HepG2 (cell line): ENCODE results near the gene MPV17L2. TPM values are rescaled to one million over a fixed set of nuclear protein-coding genes. Genes with fewer than 3 reads are reported as not detected.
A peak's percentile ranks its signal among the peaks of the same experiment; 100 is the strongest.

Experiments used
- HOXA7 ChIP-seq: sonication (generic); formaldehyde crosslinking; IDR thresholded peaks from 2 replicates; pipeline ENCODE4 v1.8.1; 2022; ENCODE audit warnings: mild to moderate bottlenecking, missing genetic modification reagents, moderate library complexity
- ISX ChIP-seq: sonication (generic); formaldehyde crosslinking; conservative IDR thresholded peaks from 2 replicates; pipeline ENCODE4 v1.5.0; 2020; ENCODE audit warnings: missing genetic modification reagents
- JUN ChIP-seq: sonication (generic); formaldehyde crosslinking; IDR thresholded peaks from 2 replicates; pipeline ENCODE4 v1.4.0; 2020; ENCODE audit warnings: mild to moderate bottlenecking, missing genetic modification reagents
- NFRKB ChIP-seq: fragments of 450-650 bp; IDR thresholded peaks from 2 replicates; pipeline ENCODE4 v1.6.1; 2017
- NR2F6 ChIP-seq, 2 experiments: IDR thresholded peaks; 2 replicates each; pipeline ENCODE4 v1.6.1; 2016; ENCODE audit warnings: antibody characterized with exemption in 1 of 2, mild to moderate bottlenecking in 1 of 2
- NRL ChIP-seq: sonication (generic); formaldehyde crosslinking; IDR thresholded peaks from 2 replicates; pipeline ENCODE4 v1.5.0; 2020; ENCODE audit warnings: missing genetic modification reagents, mild to moderate bottlenecking, moderate library complexity, borderline replicate concordance
- RELA ChIP-seq: sonication (generic); formaldehyde crosslinking; IDR thresholded peaks from 2 replicates; pipeline ENCODE4 v1.4.0; 2020; ENCODE audit warnings: missing genetic modification reagents
- SMYD3 ChIP-seq: sonication (generic); formaldehyde crosslinking; IDR thresholded peaks from 2 replicates; pipeline ENCODE4 v1.8.1; 2023; ENCODE audit warnings: mild to moderate bottlenecking, missing genetic modification reagents
- SP1 ChIP-seq, 2 experiments: fragments of 450-650 bp in 1 of 2; sonication (generic) in 1 of 2; formaldehyde crosslinking in 1 of 2; IDR thresholded peaks; 2 replicates each; pipeline versions ENCODE4 v1.4.0 to v1.6.1; 2016 to 2020; ENCODE audit warnings: missing genetic modification reagents in 1 of 2
- ZNF263 ChIP-seq: sonication (generic); formaldehyde crosslinking; IDR thresholded peaks from 2 replicates; pipeline ENCODE4 v1.4.0; 2020; ENCODE audit warnings: missing genetic modification reagents
- ZNF891 ChIP-seq: sonication (generic); formaldehyde crosslinking; IDR thresholded peaks from 2 replicates; pipeline ENCODE4 v1.5.0; 2020; ENCODE audit warnings: mild to moderate bottlenecking, missing genetic modification reagents
- polyA plus RNA-seq, 8 experiments: library from polyadenylated mRNA; depleted of rRNA in 3 of 8; stranded (reverse) in 7 of 8; unstranded in 1 of 8; fragments of >200 nt; fragmentation: Illumina TruSeq in 4 of 8; extraction: Trizol in 4 of 8; gene quantifications; 2 replicates each; pipeline versions ENCODE4 v1.2.1 to v1.2.3, GENCODE V29; 2011 to 2016; ENCODE audit warnings: low read depth in 4 of 8, missing spikeins in 1 of 8, mixed read lengths in 1 of 8; ENCODE audit not compliant: insufficient read depth in 1 of 8
- total RNA-seq, 5 experiments: library from RNA; depleted of rRNA; stranded (reverse); fragments of >200 nt; fragmentation: Illumina TruSeq; extraction: Trizol; gene quantifications; 2 replicates each; pipeline ENCODE4 v1.2.3, GENCODE V29; 2016; ENCODE audit warnings: low read depth in 1 of 5
- TF ChIP-seq, protein P1 (sequence below): IDR thresholded peaks from 2 replicates; pipeline ENCODE4 v1.4.0; 2020; ENCODE audit warnings: mild to moderate bottlenecking, missing genetic modification reagents
- TF ChIP-seq, protein P2 (sequence below), 2 experiments: fragments of 450-650 bp in 1 of 2; sonication (generic) in 1 of 2; formaldehyde crosslinking in 1 of 2; IDR thresholded peaks; 2 replicates each; pipeline versions ENCODE4 v1.6.1 to v1.8.0; 2016 to 2022; ENCODE audit warnings: antibody characterized with exemption in 1 of 2, mild to moderate bottlenecking in 1 of 2, missing genetic modification reagents in 1 of 2
- TF ChIP-seq, protein P3 (sequence below): sonication (generic); formaldehyde crosslinking; IDR thresholded peaks from 2 replicates; pipeline ENCODE4 v1.8.1; 2023; ENCODE audit warnings: mild to moderate bottlenecking, missing genetic modification reagents, borderline replicate concordance

MPV17L2 gene
- total and polyA plus RNA-seq, 2 of the 13 experiments (the other 11 are each of a cell fraction or from before 2014, with no cell fraction given) = 13.6 to 16.7 TPM

DNA sequence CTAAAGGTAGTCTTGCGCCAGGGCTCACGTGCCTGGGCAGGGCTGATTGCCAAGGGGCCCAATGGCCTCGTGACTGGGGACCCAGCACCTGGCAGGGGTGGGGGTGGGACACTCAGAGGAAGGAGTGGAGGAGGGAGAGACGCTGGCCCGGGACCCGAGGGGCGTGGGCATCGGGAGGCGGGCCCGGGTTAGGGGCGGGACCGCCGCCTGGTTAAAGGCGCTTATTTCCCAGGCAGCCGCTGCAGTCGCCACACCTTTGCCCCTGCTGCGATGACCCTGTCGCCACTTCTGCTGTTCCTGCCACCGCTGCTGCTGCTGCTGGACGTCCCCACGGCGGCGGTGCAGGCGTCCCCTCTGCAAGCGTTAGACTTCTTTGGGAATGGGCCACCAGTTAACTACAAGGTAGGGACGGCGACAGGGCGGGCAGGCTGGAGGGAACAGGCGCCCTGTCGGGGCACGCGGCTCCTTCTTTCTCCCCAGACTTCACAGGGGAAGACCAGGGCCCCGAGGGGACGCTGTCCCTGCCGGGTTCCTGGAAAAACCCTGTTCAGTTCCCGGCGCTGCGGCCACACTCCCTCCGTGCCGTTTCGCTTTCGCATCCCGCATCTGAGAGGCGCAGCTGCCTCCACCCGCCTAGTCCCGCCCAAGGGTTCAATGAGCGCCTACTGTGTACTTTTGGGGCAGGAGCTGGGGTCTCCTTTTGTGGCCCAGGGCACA lies 19.3 kb upstream of the MPV17L2 start, which contains the start of gene IFI30 (continued):
- TF ChIP-seq, protein P1, sequence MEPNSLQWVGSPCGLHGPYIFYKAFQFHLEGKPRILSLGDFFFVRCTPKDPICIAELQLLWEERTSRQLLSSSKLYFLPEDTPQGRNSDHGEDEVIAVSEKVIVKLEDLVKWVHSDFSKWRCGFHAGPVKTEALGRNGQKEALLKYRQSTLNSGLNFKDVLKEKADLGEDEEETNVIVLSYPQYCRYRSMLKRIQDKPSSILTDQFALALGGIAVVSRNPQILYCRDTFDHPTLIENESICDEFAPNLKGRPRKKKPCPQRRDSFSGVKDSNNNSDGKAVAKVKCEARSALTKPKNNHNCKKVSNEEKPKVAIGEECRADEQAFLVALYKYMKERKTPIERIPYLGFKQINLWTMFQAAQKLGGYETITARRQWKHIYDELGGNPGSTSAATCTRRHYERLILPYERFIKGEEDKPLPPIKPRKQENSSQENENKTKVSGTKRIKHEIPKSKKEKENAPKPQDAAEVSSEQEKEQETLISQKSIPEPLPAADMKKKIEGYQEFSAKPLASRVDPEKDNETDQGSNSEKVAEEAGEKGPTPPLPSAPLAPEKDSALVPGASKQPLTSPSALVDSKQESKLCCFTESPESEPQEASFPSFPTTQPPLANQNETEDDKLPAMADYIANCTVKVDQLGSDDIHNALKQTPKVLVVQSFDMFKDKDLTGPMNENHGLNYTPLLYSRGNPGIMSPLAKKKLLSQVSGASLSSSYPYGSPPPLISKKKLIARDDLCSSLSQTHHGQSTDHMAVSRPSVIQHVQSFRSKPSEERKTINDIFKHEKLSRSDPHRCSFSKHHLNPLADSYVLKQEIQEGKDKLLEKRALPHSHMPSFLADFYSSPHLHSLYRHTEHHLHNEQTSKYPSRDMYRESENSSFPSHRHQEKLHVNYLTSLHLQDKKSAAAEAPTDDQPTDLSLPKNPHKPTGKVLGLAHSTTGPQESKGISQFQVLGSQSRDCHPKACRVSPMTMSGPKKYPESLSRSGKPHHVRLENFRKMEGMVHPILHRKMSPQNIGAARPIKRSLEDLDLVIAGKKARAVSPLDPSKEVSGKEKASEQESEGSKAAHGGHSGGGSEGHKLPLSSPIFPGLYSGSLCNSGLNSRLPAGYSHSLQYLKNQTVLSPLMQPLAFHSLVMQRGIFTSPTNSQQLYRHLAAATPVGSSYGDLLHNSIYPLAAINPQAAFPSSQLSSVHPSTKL (CRISPR knock-in tag) = no peak
- TF ChIP-seq, protein P2, sequence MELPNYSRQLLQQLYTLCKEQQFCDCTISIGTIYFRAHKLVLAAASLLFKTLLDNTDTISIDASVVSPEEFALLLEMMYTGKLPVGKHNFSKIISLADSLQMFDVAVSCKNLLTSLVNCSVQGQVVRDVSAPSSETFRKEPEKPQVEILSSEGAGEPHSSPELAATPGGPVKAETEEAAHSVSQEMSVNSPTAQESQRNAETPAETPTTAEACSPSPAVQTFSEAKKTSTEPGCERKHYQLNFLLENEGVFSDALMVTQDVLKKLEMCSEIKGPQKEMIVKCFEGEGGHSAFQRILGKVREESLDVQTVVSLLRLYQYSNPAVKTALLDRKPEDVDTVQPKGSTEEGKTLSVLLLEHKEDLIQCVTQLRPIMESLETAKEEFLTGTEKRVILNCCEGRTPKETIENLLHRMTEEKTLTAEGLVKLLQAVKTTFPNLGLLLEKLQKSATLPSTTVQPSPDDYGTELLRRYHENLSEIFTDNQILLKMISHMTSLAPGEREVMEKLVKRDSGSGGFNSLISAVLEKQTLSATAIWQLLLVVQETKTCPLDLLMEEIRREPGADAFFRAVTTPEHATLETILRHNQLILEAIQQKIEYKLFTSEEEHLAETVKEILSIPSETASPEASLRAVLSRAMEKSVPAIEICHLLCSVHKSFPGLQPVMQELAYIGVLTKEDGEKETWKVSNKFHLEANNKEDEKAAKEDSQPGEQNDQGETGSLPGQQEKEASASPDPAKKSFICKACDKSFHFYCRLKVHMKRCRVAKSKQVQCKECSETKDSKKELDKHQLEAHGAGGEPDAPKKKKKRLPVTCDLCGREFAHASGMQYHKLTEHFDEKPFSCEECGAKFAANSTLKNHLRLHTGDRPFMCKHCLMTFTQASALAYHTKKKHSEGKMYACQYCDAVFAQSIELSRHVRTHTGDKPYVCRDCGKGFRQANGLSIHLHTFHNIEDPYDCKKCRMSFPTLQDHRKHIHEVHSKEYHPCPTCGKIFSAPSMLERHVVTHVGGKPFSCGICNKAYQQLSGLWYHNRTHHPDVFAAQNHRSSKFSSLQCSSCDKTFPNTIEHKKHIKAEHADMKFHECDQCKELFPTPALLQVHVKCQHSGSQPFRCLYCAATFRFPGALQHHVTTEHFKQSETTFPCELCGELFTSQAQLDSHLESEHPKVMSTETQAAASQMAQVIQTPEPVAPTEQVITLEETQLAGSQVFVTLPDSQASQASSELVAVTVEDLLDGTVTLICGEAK (IDR thresholded peaks at IDR 0.05) = no peak
- TF ChIP-seq, protein P2 (CRISPR knock-in tag; IDR thresholded peaks at IDR 0.05) = peak; percentile 55; the same call in 1 of the 2 replicates
- TF ChIP-seq ZNF891 (CRISPR knock-in tag) = peak; percentile 80
- TF ChIP-seq SMYD3 (CRISPR knock-in tag) = no peak
- peak; percentile 55; the same call in 1 of the 2 replicates for TF ChIP-seq RELA (CRISPR knock-in tag)
- TF ChIP-seq NRL = peak; percentile 29; the same call in 1 of the 2 replicates
- TF ChIP-seq NR2F6 (IDR thresholded peaks at IDR 0.05) = 0 out of 2 replicates have a peak, but pooled peaks have one; percentile 8
- peak; percentile 15; the same call in 1 of the 2 replicates for TF ChIP-seq NR2F6 (CRISPR knock-in tag; IDR thresholded peaks at IDR 0.05)
- no peak for TF ChIP-seq NFRKB
- TF ChIP-seq ISX (CRISPR knock-in tag) = no peak
- 0 out of 2 replicates have a peak, but pooled peaks have one; percentile 51 for TF ChIP-seq JUN (CRISPR knock-in tag)
- TF ChIP-seq HOXA7 (CRISPR knock-in tag) = no peak
- 0 out of 2 replicates have a peak, but pooled peaks have one; percentile 23 for TF ChIP-seq ZNF263 (CRISPR knock-in tag)
- TF ChIP-seq SP1 (IDR thresholded peaks at IDR 0.05) = no peak
- TF ChIP-seq SP1 (CRISPR knock-in tag; IDR thresholded peaks at IDR 0.05) = peak; percentile 69
- TF ChIP-seq, protein P3, sequence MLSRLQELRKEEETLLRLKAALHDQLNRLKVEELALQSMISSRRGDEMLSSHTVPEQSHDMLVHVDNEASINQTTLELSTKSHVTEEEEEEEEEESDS (CRISPR knock-in tag) = no peak
